ENCODE data around the gene CHRNA4. TPM values are rescaled to one million over a fixed set of nuclear protein-coding genes. Genes with fewer than 3 reads are reported as not detected.
"Not testable (repeated sequence)": the region's sequence is repeated elsewhere in the genome, so short reads cannot be mapped to it uniquely, and the experiment has no call there.

Gene CHRNA4
- total and polyA plus RNA-seq, 2 of the 4 experiments (the other 2 are of a cell fraction), result not detected

DNA sequence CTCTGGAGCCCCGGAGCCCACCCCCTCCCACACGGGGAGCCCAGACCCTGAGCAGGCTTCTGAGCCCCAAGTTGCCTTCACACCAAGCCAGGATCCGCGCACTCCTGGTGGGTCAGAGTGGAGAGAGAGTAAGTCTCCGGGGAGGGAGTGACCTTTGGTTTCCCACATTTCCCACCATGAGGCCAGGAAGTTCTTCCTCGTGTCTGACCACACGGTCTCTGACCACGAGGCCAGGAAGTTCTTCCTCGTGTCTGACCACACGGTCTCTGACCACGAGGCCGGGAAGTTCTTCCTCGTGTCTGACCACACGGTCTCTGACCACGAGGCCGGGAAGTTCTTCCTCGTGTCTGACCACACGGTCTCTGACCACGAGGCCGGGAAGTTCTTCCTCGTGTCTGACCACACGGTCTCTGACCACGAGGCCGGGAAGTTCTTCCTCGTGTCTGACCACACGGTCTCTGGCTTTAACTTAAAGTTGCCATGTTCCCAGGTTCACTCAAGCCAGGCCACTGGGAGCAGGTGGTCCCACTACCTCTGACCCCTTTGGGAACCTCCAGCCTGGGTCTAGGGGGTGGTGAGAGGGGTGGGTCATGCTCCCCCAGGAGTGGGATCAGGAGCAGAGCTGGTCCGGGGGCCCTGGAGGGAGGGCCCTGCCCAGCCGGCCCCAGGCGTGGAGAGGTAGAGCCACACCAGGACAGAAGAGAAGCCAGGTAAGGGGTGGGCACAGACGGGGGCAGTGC lies 55.0 kb downstream of the CHRNA4 start:
- H2AK5ac ChIP-seq (ENCODE audit: low read depth, low read length); intact Hi-C loops (cut with micrococcal nuclease); H3K9me1 ChIP-seq (ENCODE audit: insufficient read depth, low read length); H3K9me3 ChIP-seq (ENCODE audit: control insufficient read depth, insufficient read depth, low read length); H4K8ac ChIP-seq (ENCODE audit: low read depth in 2 of 2, low read length in 2 of 2); H4K20me1 ChIP-seq (ENCODE audit: insufficient read depth, low read length); H2BK120ac ChIP-seq (ENCODE audit: low read depth, low read length); DNase-seq; H3K14ac ChIP-seq (replicated peaks; ENCODE audit: low read depth, low read length); H2BK15ac ChIP-seq (ENCODE audit: low read depth, low read length); H3K4ac ChIP-seq (ENCODE audit: low read depth, low read length); BruUV-seq (replicated peaks); dilution Hi-C loops (cut with HindIII; ENCODE audit: low sequenced_read_pairs, unreplicated experiment); H3K18ac ChIP-seq (ENCODE audit: low read depth, low read length); H3K27ac ChIP-seq (ENCODE audit: insufficient read depth, low read length); H3K4me3 ChIP-seq (ENCODE audit: insufficient read depth, low read depth, low read length); H3K79me1 ChIP-seq (ENCODE audit: low read depth in 1 of 2, low read length in 2 of 2); H3K36me3 ChIP-seq (ENCODE audit: control insufficient read depth, insufficient read depth, low read length); in situ Hi-C loops (cut with MboI; ENCODE audit: low sequenced_read_pairs); H3K56ac ChIP-seq (ENCODE audit: extremely low read depth, insufficient read depth, low read length); H2BK20ac ChIP-seq (ENCODE audit: low read depth, low read length); H2BK5ac ChIP-seq (ENCODE audit: low read depth, low read length, poor library complexity, severe bottlenecking); H3K9ac ChIP-seq (ENCODE audit: low read depth, low read length); H3K4me1 ChIP-seq (ENCODE audit: control insufficient read depth, insufficient read depth, low read length); ATAC-seq (ENCODE audit: low read depth); H2AFZ ChIP-seq (replicated peaks; ENCODE audit: low read length, poor library complexity); CTCF ChIA-PET; H2AK9ac ChIP-seq (replicated peaks; ENCODE audit: low read depth, low read length, poor library complexity); H4K5ac ChIP-seq (ENCODE audit: low read depth, low read length); H3K4me2 ChIP-seq (ENCODE audit: low read depth, low read length); H3K23ac ChIP-seq (ENCODE audit: low read depth, low read length); POLR2A ChIA-PET (ENCODE audit: unreplicated experiment); H4K91ac ChIP-seq (ENCODE audit: insufficient read depth, low read depth, low read length): not testable (repeated sequence)
- H3K27me3 ChIP-seq (ENCODE audit: control insufficient read depth, insufficient read depth, low read length), result peaks cover 23% of the 10 kb centered on the region
- 76% methylated on average over 3 of the region's 30 CpGs; no CpG with 5 or more reads in 1 of the 2 experiments for WGBS, 2 experiments (ENCODE audit: extremely low coverage in 2 of 2, insufficient read length in 1 of 2)
